CD14-positive monocyte (primary cell): ENCODE data around the gene SPATS2. TPM values are rescaled to one million over a fixed set of nuclear protein-coding genes. Genes with fewer than 3 reads are reported as not detected.
A peak's percentile ranks its signal among the peaks of the same experiment; 100 is the strongest.

Experiments
- DNase-seq, 3 donors: peaks; one replicate each; pipeline ENCODE4 v3.0.0-alpha.2; 2011 to 2022
- H2AFZ ChIP-seq: 2 replicates; pipeline ENCODE4 v1.6.0; 2012; ENCODE audit warnings: mild to moderate bottlenecking, low read depth, low read length, inconsistent platforms; ENCODE audit not compliant: insufficient read depth, poor library complexity, severe bottlenecking
- H3K27ac ChIP-seq, 2 donors: 1 replicate in 1 of 2; 2 replicates in 1 of 2; pipeline ENCODE4 v1.5.1; 2012 to 2013; ENCODE audit warnings: low read length in 2 of 2, control low read depth in 1 of 2, inconsistent platforms in 1 of 2, low read depth in 1 of 2, mild to moderate bottlenecking in 1 of 2
- H3K27me3 ChIP-seq, 2 donors: one replicate each; pipeline versions ENCODE4 v1.6.0 to v1.6.1; 2011 to 2013; ENCODE audit warnings: low read length in 2 of 2; ENCODE audit not compliant: control insufficient read depth in 2 of 2, insufficient read depth in 2 of 2
- H3K36me3 ChIP-seq, 2 donors: replicated peaks in 1 of 2; 1 replicate in 1 of 2; 2 replicates in 1 of 2; pipeline versions ENCODE4 v1.5.1 to v1.6.1; 2012 to 2013; ENCODE audit warnings: low read length in 2 of 2, control low read depth in 1 of 2, inconsistent platforms in 1 of 2, mild to moderate bottlenecking in 1 of 2; ENCODE audit not compliant: insufficient read depth in 2 of 2, control insufficient read depth in 1 of 2
- H3K4me1 ChIP-seq, 2 donors: 1 replicate in 1 of 2; 2 replicates in 1 of 2; pipeline versions ENCODE4 v1.5.1 to v1.6.1; 2012 to 2013; ENCODE audit warnings: low read length in 2 of 2, control low read depth in 1 of 2, inconsistent platforms in 1 of 2, mild to moderate bottlenecking in 1 of 2, moderate library complexity in 1 of 2; ENCODE audit not compliant: insufficient read depth in 2 of 2, control insufficient read depth in 1 of 2
- H3K4me2 ChIP-seq: replicated peaks from 2 replicates; pipeline ENCODE3; 2012; ENCODE audit warnings: low read length, moderate library complexity, mild to moderate bottlenecking; ENCODE audit not compliant: poor library complexity, severe bottlenecking; ENCODE audit errors: extremely low read depth
- H3K4me3 ChIP-seq, 3 experiments: fragments of 200-600 bp in 1 of 3; sonication (generic) in 1 of 3; replicated peaks in 1 of 3; 1 replicate in 2 of 3; 2 replicates in 1 of 3; pipeline ENCODE4 v1.5.1; 2011 to 2013; ENCODE audit warnings: low read length in 3 of 3, mild to moderate bottlenecking in 3 of 3, control low read depth in 2 of 3, low read depth in 2 of 3, inconsistent platforms in 1 of 3, moderate library complexity in 1 of 3
- H3K79me2 ChIP-seq: 2 replicates; pipeline ENCODE4 v1.6.0; 2012; ENCODE audit warnings: mild to moderate bottlenecking, control low read depth, inconsistent platforms, low read length, moderate library complexity; ENCODE audit not compliant: insufficient read depth
- H3K9ac ChIP-seq: 2 replicates; pipeline ENCODE4 v1.6.0; 2017; ENCODE audit warnings: low read length, mild to moderate bottlenecking; ENCODE audit not compliant: insufficient read depth, poor library complexity, severe bottlenecking
- H3K9me3 ChIP-seq, 2 donors: replicated peaks in 1 of 2; 1 replicate in 1 of 2; 2 replicates in 1 of 2; pipeline versions ENCODE4 v1.5.1 to v1.6.1; 2012 to 2013; ENCODE audit warnings: low read length in 2 of 2, control low read depth in 1 of 2; ENCODE audit not compliant: control insufficient read depth in 1 of 2, insufficient read depth in 1 of 2
- H4K20me1 ChIP-seq: 2 replicates; pipeline ENCODE4 v1.6.0; 2012; ENCODE audit warnings: mild to moderate bottlenecking, low read length, control low read depth, moderate library complexity; ENCODE audit not compliant: insufficient read depth
- H3K27ac Mint-ChIP-seq, 7 donors: one replicate each; pipeline ENCODE4 v1.8.0; 2020; ENCODE audit warnings: mild to moderate bottlenecking in 7 of 7, mixed read lengths in 7 of 7, moderate library complexity in 6 of 7, inconsistent platforms in 2 of 7
- H3K27me3 Mint-ChIP-seq, 3 donors: one replicate each; pipeline ENCODE4 v1.8.0; 2021 to 2022; ENCODE audit warnings: low read depth in 3 of 3, mild to moderate bottlenecking in 3 of 3, mixed read lengths in 3 of 3, moderate library complexity in 3 of 3, inconsistent platforms in 1 of 3
- H3K36me3 Mint-ChIP-seq, 2 donors: one replicate each; pipeline ENCODE4 v1.8.0; 2020; ENCODE audit warnings: mixed read lengths in 2 of 2, inconsistent platforms in 1 of 2, mild to moderate bottlenecking in 1 of 2
- H3K4me1 Mint-ChIP-seq: one replicate; pipeline ENCODE4 v1.8.0; 2020; ENCODE audit warnings: mild to moderate bottlenecking, mixed read lengths
- H3K4me3 Mint-ChIP-seq, 2 donors: one replicate each; pipeline ENCODE4 v1.8.0; 2020; ENCODE audit warnings: mild to moderate bottlenecking in 2 of 2, mixed read lengths in 2 of 2, moderate library complexity in 1 of 2
- H3K9me3 Mint-ChIP-seq, 7 donors: one replicate each; pipeline ENCODE4 v1.8.0; 2020 to 2022; ENCODE audit warnings: mixed read lengths in 7 of 7, mild to moderate bottlenecking in 6 of 7, moderate library complexity in 6 of 7, inconsistent platforms in 2 of 7
- WGBS: methylation state at CpG from one replicate; pipeline ENCODE4 v1.1.5; 2013; ENCODE audit warnings: missing lambda C conversion rate; ENCODE audit not compliant: insufficient coverage; 5-methylcytosine and 5-hydroxymethylcytosine counted together
- intact Hi-C, 2 donors: fragments of 100-400 bp; cut with micrococcal nuclease; formaldehyde crosslinking; loops; one replicate each; pipeline versions ENCODE4 v1.15.0 to v1.15.1; 2023
- polyA plus RNA-seq, 3 donors: library from polyadenylated mRNA; depleted of rRNA in 1 of 3; unstranded in 2 of 3; stranded (reverse) in 1 of 3; fragments of 300-500 nt in 2 of 3; fragments of >200 nt in 1 of 3; fragmentation: Illumina TruSeq in 2 of 3; gene quantifications; 1 replicate in 2 of 3; 2 replicates in 1 of 3; pipeline ENCODE4 v1.2.3, GENCODE V29; 2012 to 2021
- TF ChIP-seq, protein P1 (sequence below): fragments of 200-600 bp; IDR thresholded peaks from one replicate; pipeline ENCODE4 v1.8.0; 2022; ENCODE audit warnings: antibody characterized with exemption, mild to moderate bottlenecking

The SPATS2 gene
- polyA plus RNA-seq, 3 donors, result 1.1 to 3.2 (median 1.8) TPM

- TF ChIP-seq, protein P1, sequence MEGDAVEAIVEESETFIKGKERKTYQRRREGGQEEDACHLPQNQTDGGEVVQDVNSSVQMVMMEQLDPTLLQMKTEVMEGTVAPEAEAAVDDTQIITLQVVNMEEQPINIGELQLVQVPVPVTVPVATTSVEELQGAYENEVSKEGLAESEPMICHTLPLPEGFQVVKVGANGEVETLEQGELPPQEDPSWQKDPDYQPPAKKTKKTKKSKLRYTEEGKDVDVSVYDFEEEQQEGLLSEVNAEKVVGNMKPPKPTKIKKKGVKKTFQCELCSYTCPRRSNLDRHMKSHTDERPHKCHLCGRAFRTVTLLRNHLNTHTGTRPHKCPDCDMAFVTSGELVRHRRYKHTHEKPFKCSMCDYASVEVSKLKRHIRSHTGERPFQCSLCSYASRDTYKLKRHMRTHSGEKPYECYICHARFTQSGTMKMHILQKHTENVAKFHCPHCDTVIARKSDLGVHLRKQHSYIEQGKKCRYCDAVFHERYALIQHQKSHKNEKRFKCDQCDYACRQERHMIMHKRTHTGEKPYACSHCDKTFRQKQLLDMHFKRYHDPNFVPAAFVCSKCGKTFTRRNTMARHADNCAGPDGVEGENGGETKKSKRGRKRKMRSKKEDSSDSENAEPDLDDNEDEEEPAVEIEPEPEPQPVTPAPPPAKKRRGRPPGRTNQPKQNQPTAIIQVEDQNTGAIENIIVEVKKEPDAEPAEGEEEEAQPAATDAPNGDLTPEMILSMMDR, result peak; percentile 70
- Histone ChIP-seq H3K27me3 (peaks cover 6 to 17% of the 10 kb centered on the region in 2 donors), H3K27ac (no peak overlapping the region), H3K79me2 (no peaks in the 10 kb centered on the region), H2AFZ (no peak overlapping the region), H3K36me3 (no peaks in the 10 kb centered on the region), H3K4me2 (no peak overlapping the region), H3K9me3 (no peaks in the 10 kb centered on the region), H4K20me1 (no peaks in the 10 kb centered on the region), H3K4me3 (no peak overlapping the region), H3K9ac (no peak overlapping the region), H3K4me1 (no peaks in the 10 kb centered on the region)
- no peaks in the 10 kb centered on the region for H3K36me3 Mint-ChIP-seq
- peak in 1 of 3 donors; percentile 24 for DNase-seq
- intact Hi-C loops, result loop anchor here in 1 of 2 donors (5.0 kb wide), 1 partner anchor 225 kb away; no protein-coding TSS in a partner anchor
- H3K27me3 Mint-ChIP-seq, result peaks cover 6 to 40% (median 30%) of the 10 kb centered on the region in 3 donors
- no CpG with 5 or more reads among the region's 3 CpGs for WGBS
- H3K9me3 Mint-ChIP-seq, result no peaks in the 10 kb centered on the region
- no peak overlapping the region for H3K27ac Mint-ChIP-seq
- peaks cover 2% of the 10 kb centered on the region for H3K4me1 Mint-ChIP-seq
- H3K4me3 Mint-ChIP-seq, result peak overlapping the region in 1 of 2 donors; percentile 49
Observed at GRCh38 chr12:49357103-49357678, 10.1 kb upstream of the SPATS2 start.

- no peaks in the 10 kb centered on the region for H3K9me3 ChIP-seq
- 60% methylated on average over 1 of the region's 7 CpGs for WGBS
- H3K4me2 ChIP-seq, result no peak overlapping the region
- no peaks in the 10 kb centered on the region for H3K4me1 ChIP-seq
- intact Hi-C loops, result loop anchor here (1.0 to 5.0 kb wide), 3 partner anchors 156 to 224 kb away; no protein-coding TSS in a partner anchor
- H3K36me3 ChIP-seq, result no peaks in the 10 kb centered on the region
- no peaks in the 10 kb centered on the region for H3K9me3 Mint-ChIP-seq
- TF ChIP-seq, protein P1, result peak; percentile 89
- no peak overlapping the region for H3K9ac ChIP-seq
- no peak overlapping the region for H3K4me3 Mint-ChIP-seq
- no peaks in the 10 kb centered on the region for H4K20me1 ChIP-seq
- no peak overlapping the region for H3K27ac Mint-ChIP-seq
- H3K79me2 ChIP-seq, result no peaks in the 10 kb centered on the region
- H3K27me3 Mint-ChIP-seq, result peaks cover 6 to 28% (median 21%) of the 10 kb centered on the region in 3 donors
- peak; percentile 52 to 65 (median 64) for DNase-seq
- no peaks in the 10 kb centered on the region for H3K36me3 Mint-ChIP-seq
- H3K4me3 ChIP-seq, result no peak overlapping the region
- no peak overlapping the region for H2AFZ ChIP-seq
- no peak overlapping the region for H3K27ac ChIP-seq
- H3K27me3 ChIP-seq, result peaks cover 2 to 7% of the 10 kb centered on the region in 2 donors
- peaks cover 2% of the 10 kb centered on the region for H3K4me1 Mint-ChIP-seq
Observed at GRCh38 chr12:49358483-49359141, 8.7 kb upstream of the SPATS2 start.
